ENCODE results near the gene ANKRD10. TPM values are rescaled to one million over a fixed set of nuclear protein-coding genes. Genes with fewer than 3 reads are reported as not detected.

Gene ANKRD10
- total and polyA plus RNA-seq, 2 of the 8 experiments (the other 6 are each of a cell fraction or from before 2014, with no cell fraction given), result 146 to 218 TPM

- H2BK20ac ChIP-seq (ENCODE audit: low read length), result no peak overlapping the region
- H2BK15ac ChIP-seq (ENCODE audit: low read length), result no peak overlapping the region
- H3K4ac ChIP-seq (replicated peaks; ENCODE audit: insufficient read length, low read depth, low read length), result no peak overlapping the region
- no peak overlapping the region for H3K18ac ChIP-seq (ENCODE audit: extremely low read depth, low read length)
- peaks cover 8 to 9% of the 10 kb centered on the region in 2 experiments for H4K20me1 ChIP-seq (replicated peaks in 1 of 2; ENCODE audit: control insufficient read depth in 1 of 2, insufficient read depth in 2 of 2, low read length in 2 of 2)
- no peak overlapping the region for H3K27ac ChIP-seq (ENCODE audit: low read depth, low read length)
- no peak overlapping the region for H4K5ac ChIP-seq (ENCODE audit: insufficient read length, low read depth, low read length)
- H3K36me3 ChIP-seq (ENCODE audit: control insufficient read depth in 2 of 4, insufficient read depth in 4 of 4, low read length in 3 of 4), result peaks cover 3 to 75% (median 33%) of the 10 kb centered on the region in 4 experiments; a peak in 7 of 8 replicates
- ChIA-PET CTCF (ENCODE audit: partially characterized antibody) (interaction anchor here (0.5 to 1.7 kb wide), 9 partner anchors 9 to 100 kb away, joined by 3 to 7 read pairs (median 4); partner anchors contain the start of gene ANKRD10), POLR2A (ENCODE audit: partially characterized antibody) (interaction anchor here (1.3 to 4.5 kb wide), 5 partner anchors 10 to 18 kb away, joined by 4 to 29 read pairs (median 7); partner anchors contain the start of gene ANKRD10)
- H3K79me2 ChIP-seq (ENCODE audit: control insufficient read depth in 1 of 2, insufficient read depth in 2 of 2, low read length in 2 of 2), result peaks cover 23 to 99% of the 10 kb centered on the region in 2 experiments
- no peak overlapping the region for H4K91ac ChIP-seq (replicated peaks; ENCODE audit: insufficient read length, low read length)
- no peak overlapping the region for H2BK5ac ChIP-seq (ENCODE audit: low read depth, low read length)
- H3K9ac ChIP-seq (replicated peaks in 1 of 4; ENCODE audit: extremely low read depth in 1 of 4, low read depth in 3 of 4, low read length in 3 of 4), result no peak overlapping the region
- H3K56ac ChIP-seq (replicated peaks; ENCODE audit: insufficient read length, low read depth, low read length), result no peak overlapping the region
- H3K23me2 ChIP-seq (ENCODE audit: low read depth, low read length), result no peaks in the 10 kb centered on the region
- H3K9me3 ChIP-seq (ENCODE audit: insufficient read depth in 2 of 2, low read depth in 1 of 2, low read length in 1 of 2), result no peaks in the 10 kb centered on the region
- H3K23ac ChIP-seq (ENCODE audit: insufficient read length), result no peak overlapping the region
- no peak overlapping the region for H3K4me3 ChIP-seq (ENCODE audit: extremely low read depth in 1 of 4, insufficient read depth in 2 of 4, low read depth in 3 of 4, low read length in 4 of 4)
- no peak overlapping the region for H2BK120ac ChIP-seq (replicated peaks; ENCODE audit: low read depth, low read length)
- H3K4me1 ChIP-seq (replicated peaks in 1 of 4; ENCODE audit: control insufficient read depth in 3 of 4, insufficient read depth in 4 of 4, low read length in 3 of 4), result peaks cover 17 to 28% (median 22%) of the 10 kb centered on the region in 4 experiments; a peak in 6 of 7 replicates
- no peak overlapping the region for H3K14ac ChIP-seq (ENCODE audit: insufficient read length)
- no peaks in the 10 kb centered on the region for H3K27me3 ChIP-seq (replicated peaks in 1 of 4; ENCODE audit: control insufficient read depth in 3 of 4, extremely low read depth in 1 of 4, insufficient read depth in 3 of 4, low read length in 3 of 4)
- FAIRE-seq (no peak), DNase-seq (ENCODE audit: low read depth in 1 of 2, low spot score in 2 of 2) (no peak)
- no peak overlapping the region for H3K4me2 ChIP-seq (ENCODE audit: insufficient read depth in 1 of 2, low read depth in 2 of 2, low read length in 2 of 2)
- H2AK5ac ChIP-seq (ENCODE audit: low read depth, low read length), result no peak overlapping the region
- whole genome bisulfite sequencing, 2 experiments (ENCODE audit: extremely low coverage in 1 of 2, insufficient coverage in 1 of 2, insufficient read length in 1 of 2, insufficient replicate concordance in 2 of 2, low coverage in 1 of 2, low lambda C conversion rate in 2 of 2, missing lambda C conversion rate in 1 of 2), result 91% methylated on average over 7 of the region's 7 CpGs; no CpG with 5 or more reads in 1 of the 2 experiments
- no peak overlapping the region for H2BK12ac ChIP-seq (ENCODE audit: low read depth, low read length)
- no peak overlapping the region for H4K8ac ChIP-seq (ENCODE audit: extremely low read depth, insufficient read depth, low read length)
- no peak overlapping the region for H2AFZ ChIP-seq (ENCODE audit: low read length)
- peaks cover 4% of the 10 kb centered on the region; the same call in 1 of the 2 replicates for H3K79me1 ChIP-seq (ENCODE audit: low read depth, low read length)
- no peak for TF ChIP-seq TEAD4 (IDR thresholded peaks at IDR 0.05; ENCODE audit: low read depth, low read length)
- TF ChIP-seq EGR1 (IDR thresholded peaks at IDR 0.05; ENCODE audit: borderline replicate concordance, low read depth, low read length), result no peak
- no peak for TF ChIP-seq KDM1A (IDR thresholded peaks at IDR 0.05; ENCODE audit: borderline replicate concordance, low read length)
- TF ChIP-seq JUN (IDR thresholded peaks at IDR 0.05; ENCODE audit: low read depth, low read length), result no peak
- TF ChIP-seq RXRA (IDR thresholded peaks at IDR 0.05; ENCODE audit: insufficient read depth, low read depth, low read length), result no peak
- no peak for TF ChIP-seq KDM5A (IDR thresholded peaks at IDR 0.05; ENCODE audit: low read length)
- no peak for TF ChIP-seq CREB1 (IDR thresholded peaks at IDR 0.05)
- no peak for TF ChIP-seq ZNF274 (IDR thresholded peaks at IDR 0.05; ENCODE audit: borderline replicate concordance, extremely low read depth, low read length)
- no peak for TF ChIP-seq POLR2AphosphoS5 (IDR thresholded peaks at IDR 0.05; ENCODE audit: low read depth, low read length)
- no peak for TF ChIP-seq ASH2L (IDR thresholded peaks at IDR 0.05; ENCODE audit: low read length)
- TF ChIP-seq SIX5 (IDR thresholded peaks at IDR 0.05; ENCODE audit: low read depth, low read length), result no peak
- no peak for TF ChIP-seq NRF1 (IDR thresholded peaks at IDR 0.05; ENCODE audit: low read depth, low read length)
- TF ChIP-seq MAFK (IDR thresholded peaks at IDR 0.05; ENCODE audit: low read depth, low read length), result no peak
- no peak for TF ChIP-seq SP4 (IDR thresholded peaks at IDR 0.05; ENCODE audit: low read length)
- no peak for TF ChIP-seq JUND (IDR thresholded peaks at IDR 0.05; ENCODE audit: low read length)
- no peak for TF ChIP-seq TBP (IDR thresholded peaks at IDR 0.05; ENCODE audit: low read depth, low read length)
These were observed 10.1 kb downstream of the ANKRD10 start for GRCh38 chr13:110904748-110905147.

Measured in H1 (cell line).